ENCODE measurements around the gene KAT6B.

DNA sequence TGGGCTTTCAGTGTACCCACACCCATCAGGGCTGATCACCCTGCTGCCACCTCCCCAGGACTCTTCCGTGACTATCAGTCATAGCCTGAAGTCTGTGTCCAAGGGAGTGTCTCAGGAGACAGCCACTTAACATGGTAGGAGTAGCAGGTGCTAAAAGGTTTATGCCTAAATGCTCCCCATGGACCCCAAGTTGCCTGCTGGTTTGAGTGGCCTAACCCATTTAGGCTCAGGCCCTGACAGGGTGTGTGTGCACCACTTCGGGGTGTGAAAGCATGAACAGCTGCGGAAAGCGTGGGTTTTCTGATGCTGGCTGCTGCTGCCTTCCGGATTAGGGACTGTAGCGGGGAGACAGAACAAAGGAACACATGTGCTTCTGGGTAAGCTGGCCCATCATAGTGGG, 191.9 kb downstream of the KAT6B start:
- TF ChIP-seq, protein P1, sequence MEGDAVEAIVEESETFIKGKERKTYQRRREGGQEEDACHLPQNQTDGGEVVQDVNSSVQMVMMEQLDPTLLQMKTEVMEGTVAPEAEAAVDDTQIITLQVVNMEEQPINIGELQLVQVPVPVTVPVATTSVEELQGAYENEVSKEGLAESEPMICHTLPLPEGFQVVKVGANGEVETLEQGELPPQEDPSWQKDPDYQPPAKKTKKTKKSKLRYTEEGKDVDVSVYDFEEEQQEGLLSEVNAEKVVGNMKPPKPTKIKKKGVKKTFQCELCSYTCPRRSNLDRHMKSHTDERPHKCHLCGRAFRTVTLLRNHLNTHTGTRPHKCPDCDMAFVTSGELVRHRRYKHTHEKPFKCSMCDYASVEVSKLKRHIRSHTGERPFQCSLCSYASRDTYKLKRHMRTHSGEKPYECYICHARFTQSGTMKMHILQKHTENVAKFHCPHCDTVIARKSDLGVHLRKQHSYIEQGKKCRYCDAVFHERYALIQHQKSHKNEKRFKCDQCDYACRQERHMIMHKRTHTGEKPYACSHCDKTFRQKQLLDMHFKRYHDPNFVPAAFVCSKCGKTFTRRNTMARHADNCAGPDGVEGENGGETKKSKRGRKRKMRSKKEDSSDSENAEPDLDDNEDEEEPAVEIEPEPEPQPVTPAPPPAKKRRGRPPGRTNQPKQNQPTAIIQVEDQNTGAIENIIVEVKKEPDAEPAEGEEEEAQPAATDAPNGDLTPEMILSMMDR (conservative IDR thresholded peaks at IDR 0.05; ENCODE audit: low read depth, low read length) = no peak
- TF ChIP-seq EZH2 (IDR thresholded peaks at IDR 0.05; ENCODE audit: borderline replicate concordance, low read depth, low read length, poor library complexity, severe bottlenecking) = no peak

Data from A673 (cell line).